LHCN-M2 (cell line): ENCODE data around the gene TRIM41. TPM values are rescaled to one million over a fixed set of nuclear protein-coding genes. Genes with fewer than 3 reads are reported as not detected.
"Not testable (repeated sequence)": the region's sequence is repeated elsewhere in the genome, so short reads cannot be mapped to it uniquely, and the experiment has no call there.

Source experiments
- DNase-seq: peaks from one replicate; pipeline ENCODE4 v3.0.0-alpha.2; 2012; ENCODE audit warnings: low read depth
- total RNA-seq: library from RNA; depleted of rRNA; stranded (reverse); fragments of >200 nt; gene quantifications from 2 replicates; pipeline ENCODE4 v1.2.3, GENCODE V29; 2014; rRNA removed

The TRIM41 gene
- total RNA-seq, 1 experiment from 2014 or later, result 18.8 TPM

DNA sequence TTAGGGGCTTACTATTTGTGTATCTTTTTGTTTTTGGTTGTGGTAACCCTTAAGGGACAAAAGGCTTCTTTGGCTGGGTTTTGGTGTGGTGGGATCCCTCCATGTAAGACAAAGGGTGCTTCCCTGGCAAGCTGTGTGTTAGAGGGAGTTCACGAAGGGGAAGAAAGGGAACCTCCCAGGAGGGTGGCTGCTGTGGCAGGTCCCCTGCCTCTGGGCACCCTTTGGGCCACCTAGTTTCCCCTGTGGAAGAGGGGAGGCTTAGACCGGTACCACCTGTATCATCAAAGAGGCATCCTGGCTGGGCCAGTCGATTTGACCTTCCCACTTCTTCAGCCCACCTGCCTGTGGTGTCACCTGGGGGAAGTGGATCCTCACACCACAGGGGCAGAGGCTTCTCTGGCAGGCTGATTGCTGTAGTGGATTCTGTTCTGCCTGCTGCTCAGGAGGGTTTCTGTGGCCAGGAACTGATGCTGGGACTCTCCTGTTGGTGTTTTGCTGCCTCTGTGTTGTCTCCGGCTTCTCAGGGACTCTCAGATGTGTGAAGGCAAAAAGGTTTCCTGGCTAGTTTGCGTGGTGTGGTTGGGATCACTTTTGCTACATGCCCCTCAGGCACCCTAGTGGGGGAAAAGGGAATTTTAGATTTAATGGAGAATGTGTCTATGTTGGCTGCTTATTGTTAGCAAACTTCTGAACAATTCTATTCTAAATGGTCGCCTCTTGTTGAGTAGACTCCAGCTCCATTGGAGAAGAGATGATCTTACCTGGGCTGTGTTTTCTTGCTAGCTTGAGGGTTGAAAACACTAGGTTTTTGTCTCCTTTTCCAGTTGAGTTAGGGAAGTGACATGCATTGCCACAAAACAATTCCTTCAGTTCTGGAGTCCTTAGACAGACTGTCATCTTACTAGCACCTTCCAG, 61.0 kb downstream of the TRIM41 start:
- DNase-seq, result not testable (repeated sequence)

Other genes starting within 250 kb of the TRIM41 start
- gene BTNL3, start 234.4 kb upstream of the TRIM41 start, total RNA-seq, result not detected in 2 replicates
- not detected in 2 replicates for gene BTNL9, start 183.0 kb upstream of the TRIM41 start, total RNA-seq
- gene OR2V1, start 92.1 kb upstream of the TRIM41 start, total RNA-seq, result not detected in 2 replicates
- not detected in 2 replicates for gene OR2V2, start 75.7 kb upstream of the TRIM41 start, total RNA-seq
- 1.5 and 1.6 TPM in 2 replicates for gene TRIM7, start 18.1 kb upstream of the TRIM41 start, total RNA-seq
- gene RACK1, start 20.6 kb downstream of the TRIM41 start, total RNA-seq, result 2,805 and 3,118 TPM in 2 replicates
- 3.4 and 5.7 TPM in 2 replicates for gene TRIM52, start 37.9 kb downstream of the TRIM41 start, total RNA-seq
- not detected in 2 replicates for gene OR4F3, start 144.0 kb downstream of the TRIM41 start, total RNA-seq